Endometrium (tissue), 2 donors: Measurements from ENCODE around the gene XYLT1.

Source experiments
- FAIRE-seq: peaks from 2 replicates; lab custom pipeline; 2012; peaks lifted over from hg19 to GRCh38; lab: Jason Lieb, UNC
- donor health status: control.
- donor health status: control.

Gene XYLT1

DNA sequence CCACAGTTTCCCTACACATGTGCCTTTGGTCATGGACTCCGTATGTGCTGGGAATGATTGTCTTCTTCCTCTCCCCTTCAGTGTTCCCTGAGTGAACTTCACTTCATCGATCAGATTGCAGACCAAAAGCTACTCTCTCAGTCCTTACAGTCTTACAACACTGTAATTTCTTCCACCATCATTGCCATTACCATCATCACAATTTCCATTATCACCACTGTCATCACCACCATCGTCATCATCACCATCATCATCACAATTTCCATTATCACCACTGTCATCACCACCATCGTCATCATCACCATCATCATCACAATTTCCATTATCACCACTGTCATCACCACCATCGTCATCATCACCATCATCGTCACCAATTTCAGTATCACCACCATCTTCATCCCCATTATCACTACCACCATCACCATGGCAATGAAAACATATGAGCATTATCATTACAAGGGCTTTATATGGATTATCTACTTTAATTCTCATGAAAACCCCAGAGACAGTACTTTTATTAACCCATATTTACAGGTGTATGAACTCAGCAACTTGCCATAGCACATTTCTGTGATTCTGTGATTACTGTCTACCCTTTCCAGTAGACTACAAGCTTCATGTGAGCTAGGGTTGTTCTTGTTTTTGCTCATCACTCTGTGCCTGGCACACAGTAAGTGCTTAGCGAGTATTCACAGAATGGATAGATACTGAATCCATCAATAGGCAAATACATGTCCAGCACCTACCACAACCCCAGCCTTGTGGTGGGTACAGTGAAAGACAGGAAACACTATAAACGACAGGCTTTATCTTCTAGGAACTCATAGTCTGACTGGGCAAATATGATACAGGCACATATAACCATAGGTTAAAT lies 327.0 kb downstream of the XYLT1 start:
- FAIRE-seq, result no peak

DNA sequence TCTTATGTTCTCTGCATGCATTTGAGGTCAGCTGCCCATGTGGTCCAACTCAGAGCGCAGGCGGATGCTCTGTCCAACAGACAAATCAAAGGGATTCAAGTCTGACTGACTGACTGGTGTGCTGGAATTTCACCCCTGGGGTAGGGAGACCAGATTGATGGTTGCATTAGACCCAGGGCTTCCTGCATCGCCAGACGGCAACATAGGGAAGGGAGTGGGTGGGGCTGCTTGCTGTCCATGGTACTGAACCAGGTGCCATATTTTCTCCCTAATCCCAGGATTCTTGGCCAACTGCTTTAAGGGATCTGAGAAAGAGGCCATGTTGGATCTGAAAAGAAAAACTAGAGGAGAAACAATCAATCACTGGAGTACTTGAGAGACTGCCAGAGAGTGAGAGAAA lies 332.0 kb downstream of the XYLT1 start:
- FAIRE-seq, result no peak

DNA sequence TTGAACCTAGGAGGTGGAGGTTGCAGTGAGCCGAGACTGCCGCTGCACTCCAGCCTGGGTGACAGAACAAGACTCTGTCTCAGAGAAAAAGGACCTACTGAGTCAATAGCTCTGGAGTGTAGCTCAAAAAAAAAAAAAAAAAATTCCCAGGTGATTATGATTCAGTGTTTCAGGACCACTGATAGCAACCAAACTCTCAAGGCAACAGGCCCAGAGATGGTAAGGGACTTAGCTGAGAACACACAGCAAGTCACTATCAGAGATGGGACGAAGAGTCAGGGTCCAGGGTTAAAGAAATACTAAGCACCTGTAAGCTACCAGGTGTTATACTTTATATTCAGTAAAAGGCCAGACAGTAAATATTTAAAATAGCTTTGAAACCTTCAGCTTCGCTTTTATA lies 335.3 kb downstream of the XYLT1 start:
- no peak for FAIRE-seq

DNA sequence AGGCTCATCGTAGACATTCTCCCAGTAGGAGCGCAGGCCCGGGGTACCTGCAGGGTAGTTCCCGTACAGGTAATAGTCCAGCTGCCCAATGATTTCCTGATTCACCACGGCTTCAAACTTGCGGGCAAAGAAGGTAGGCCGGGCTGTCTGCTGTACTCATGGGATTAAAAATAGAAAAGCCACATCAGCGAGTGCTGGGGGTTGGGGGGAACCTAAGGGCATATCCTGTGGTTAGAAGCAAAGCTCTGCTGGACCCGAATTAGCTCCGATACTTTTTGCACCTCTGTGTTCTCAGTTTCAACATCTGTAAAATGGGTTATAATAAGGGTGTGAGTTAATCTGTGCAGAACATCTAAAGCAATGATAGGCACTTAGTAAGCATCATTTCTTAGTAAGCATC lies 336.2 kb downstream of the XYLT1 start:
- FAIRE-seq, result no peak

DNA sequence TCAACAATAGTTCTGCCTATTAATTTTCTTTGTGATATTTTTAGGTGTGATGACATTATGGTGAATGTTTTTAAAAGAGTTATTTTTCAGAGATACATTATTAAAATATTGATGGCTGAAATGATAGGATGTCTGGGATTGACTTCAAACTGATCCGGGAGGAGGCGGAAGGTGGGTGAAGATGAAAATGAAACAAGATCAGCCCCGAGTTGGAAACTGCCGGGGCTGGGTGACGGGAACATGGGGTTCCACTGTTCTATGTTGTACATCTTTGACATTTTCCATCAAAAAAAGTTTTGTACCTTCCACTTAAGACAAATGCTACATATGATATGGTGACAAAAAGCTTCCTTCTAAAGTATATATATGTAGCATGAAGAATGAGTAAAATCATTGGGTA lies 336.9 kb downstream of the XYLT1 start:
- FAIRE-seq, result no peak

DNA sequence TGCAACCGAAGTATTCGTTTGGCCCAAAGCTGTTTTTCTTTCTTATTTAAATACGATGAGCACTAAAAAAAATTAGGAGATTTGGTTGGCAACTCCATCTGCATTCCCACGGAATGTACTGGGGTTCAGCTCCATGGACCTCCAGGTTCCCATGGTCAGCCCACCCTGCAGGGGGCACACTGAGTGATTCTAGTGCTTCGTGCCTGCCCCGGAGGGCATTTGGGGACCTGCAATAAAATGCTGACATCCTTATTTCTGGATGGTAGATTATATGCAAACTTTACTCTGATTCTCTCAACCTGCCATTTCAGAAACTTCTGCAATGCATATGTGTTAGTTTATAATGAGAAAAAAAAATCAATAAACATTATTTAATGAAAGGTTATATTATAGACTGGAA lies 339.4 kb downstream of the XYLT1 start:
- FAIRE-seq, result no peak

DNA sequence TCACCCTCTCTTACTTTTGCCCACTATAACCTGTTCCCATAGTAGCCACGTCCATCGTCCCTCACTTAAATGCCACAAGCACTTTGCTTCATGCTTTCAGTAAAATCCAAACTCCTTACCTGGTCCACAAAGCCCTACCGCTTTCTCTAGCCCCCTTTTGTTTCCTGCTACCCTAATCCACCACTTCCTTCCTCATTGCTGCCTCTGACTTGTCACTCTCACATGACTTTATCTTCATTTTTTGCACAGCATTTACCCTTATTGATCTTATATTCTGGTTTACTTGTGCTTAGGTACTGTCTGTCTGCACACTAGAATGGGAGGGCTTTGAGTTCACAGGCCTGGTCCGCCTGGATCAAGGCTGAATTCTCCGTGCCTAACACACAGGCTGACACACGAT lies 340.0 kb downstream of the XYLT1 start:
- FAIRE-seq, result no peak

DNA sequence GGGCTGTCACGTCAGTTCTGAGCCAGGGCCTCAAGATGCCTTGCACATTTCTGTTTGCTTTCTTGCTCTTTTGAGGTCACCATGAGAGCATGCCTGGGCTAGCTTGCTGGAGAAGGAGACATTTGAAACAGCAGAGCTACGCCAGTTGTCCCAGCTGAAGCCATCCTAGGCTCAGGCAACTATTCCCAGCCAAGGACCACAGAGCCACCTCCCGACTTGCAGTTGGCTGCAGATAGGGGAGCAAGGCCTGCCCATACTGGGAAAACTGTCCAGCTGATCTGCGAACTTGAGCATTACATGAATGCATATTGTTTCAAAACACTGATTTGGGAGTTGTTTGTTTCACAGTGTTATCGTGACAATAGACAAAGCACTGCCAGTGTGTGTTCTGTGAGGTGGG lies 340.8 kb downstream of the XYLT1 start:
- no peak for FAIRE-seq

DNA sequence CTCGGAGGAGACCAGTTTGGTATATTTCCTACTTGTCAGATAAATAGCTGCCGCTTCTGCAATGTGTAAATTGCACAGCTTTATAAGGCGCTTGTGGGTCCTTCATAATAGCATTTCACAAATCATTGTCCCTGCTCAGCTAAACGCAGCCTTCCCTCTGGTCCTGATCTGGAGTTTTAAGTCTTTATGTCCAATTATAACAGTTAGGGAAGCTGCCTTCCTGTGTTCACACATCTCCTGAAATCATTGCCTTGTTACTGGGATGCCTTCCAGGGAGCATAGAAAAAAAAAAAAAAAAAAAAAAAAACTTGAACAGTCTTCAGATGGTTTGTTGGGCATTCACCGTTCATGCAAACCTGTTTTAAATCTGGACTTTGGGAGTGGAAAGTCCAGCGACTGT lies 342.0 kb downstream of the XYLT1 start:
- no peak for FAIRE-seq

DNA sequence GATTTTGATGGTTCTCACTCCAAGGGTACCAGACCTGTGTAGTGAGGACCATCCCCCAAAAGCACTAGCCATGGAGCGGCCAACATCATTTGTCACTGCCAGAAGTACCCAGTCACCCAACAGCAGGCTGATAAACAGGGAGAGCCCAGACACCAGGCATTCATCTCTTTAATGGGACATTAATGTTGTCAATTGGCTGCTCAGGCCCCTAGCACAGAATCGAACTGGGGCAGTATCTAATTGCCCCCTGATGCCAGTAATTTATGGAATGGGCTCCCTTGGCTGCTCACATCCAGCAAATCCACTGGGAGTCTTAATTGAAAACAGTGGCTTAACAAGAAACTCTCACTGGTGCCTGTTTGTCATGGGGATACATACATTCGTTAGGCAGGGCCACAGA lies 344.6 kb downstream of the XYLT1 start:
- no peak for FAIRE-seq

DNA sequence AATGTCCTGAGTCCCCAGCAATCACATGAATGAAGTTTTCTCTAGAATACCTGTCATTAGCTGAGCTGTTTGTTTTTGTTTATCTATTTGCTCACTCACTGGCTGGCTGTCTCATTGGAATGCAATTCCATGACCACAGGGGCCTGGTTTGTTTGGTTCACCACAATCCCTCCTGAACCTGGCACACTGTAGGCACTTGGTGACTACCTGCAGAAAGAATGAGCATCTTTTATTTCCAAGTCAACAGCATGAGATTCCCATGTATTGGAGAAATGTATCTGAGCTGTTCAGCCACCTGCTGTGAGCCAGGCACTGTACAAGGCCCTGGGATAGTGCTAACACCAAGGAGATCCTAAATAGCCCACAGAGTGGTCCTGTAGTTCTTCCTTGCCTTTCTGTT lies 345.1 kb downstream of the XYLT1 start:
- FAIRE-seq, result no peak

DNA sequence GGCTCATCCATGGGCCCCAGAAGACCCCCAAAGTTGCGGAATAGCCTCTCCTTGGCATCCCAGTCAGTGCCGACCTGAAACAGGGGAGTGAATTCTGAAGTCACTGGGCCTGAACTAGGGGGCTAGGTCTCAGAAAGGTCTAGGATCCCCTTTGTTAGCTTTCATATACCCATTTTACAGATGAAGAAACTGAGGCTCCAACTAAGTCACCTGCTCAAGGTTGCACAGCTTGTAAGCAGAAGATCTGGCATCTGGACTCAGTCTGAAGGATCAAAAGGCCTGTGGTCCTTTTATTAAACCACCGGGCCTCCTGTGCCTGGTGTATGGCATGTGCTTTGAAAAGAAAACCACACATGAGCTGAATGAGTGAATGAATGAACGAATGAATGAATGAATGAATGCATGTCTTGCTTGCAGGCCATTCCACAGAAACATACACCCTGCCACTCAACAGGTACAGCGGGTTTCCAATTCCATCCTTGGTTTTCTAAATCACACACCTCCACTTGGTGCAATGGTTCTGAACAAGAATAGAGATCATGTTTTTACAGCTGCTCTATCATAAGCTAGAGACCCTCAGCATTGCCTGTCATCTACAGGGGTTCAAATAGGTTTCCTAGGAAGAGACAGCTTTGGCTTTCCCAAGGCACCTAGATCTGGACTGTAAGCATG lies 352.7 kb downstream of the XYLT1 start:
- no peak for FAIRE-seq

DNA sequence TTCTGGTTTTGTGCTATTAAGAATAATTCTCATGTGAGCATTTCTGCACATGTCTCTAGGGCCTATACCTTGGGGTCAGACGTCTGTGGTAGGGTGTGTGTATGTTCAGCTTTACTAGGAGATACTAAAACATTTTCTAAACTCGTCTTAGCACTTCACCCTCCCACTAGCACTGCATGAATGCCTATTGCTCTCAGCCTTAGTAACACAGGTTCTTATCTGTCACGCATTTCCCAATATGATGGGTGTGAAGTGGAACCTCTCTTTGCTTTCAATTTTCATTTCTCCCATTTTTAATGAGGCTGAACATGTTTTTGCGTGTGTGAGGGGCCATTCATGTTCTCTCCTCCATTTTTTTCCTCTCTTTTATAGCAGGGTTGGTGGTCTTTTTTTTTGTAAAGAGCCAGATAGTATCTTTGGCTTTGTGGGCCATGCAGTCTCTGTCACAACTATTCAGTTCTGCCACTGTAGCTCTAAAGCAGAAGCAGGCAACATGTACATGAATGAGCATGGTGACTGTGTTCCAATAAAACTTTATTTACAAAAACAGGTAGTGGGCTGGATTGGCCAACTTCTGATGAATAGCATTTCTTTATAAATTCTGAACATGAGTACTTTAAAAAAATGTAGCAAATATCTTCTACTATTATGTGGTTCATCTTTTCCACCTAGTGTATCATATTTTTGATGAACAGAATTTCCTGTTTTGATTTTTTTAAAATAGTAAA lies 354.0 kb downstream of the XYLT1 start:
- no peak for FAIRE-seq

DNA sequence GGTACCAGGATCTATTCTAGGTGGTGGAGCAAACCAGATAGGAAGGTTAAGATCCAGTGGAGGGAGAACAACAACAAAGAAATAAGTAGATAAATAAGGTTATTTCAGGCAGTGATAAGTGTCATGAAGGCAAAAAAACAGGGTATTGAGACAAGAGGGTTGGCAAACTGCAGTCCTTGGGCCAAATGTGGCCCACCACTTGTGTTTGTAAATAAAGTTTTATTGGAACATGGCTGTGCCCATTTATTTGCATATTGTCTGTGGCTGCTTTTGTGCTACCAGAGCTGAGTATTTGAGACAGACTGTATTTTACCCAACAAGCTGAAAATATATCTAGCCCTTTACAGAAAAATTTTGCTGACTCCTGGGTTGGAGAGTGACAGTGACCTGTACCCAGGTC lies 361.3 kb downstream of the XYLT1 start:
- FAIRE-seq, result no peak

DNA sequence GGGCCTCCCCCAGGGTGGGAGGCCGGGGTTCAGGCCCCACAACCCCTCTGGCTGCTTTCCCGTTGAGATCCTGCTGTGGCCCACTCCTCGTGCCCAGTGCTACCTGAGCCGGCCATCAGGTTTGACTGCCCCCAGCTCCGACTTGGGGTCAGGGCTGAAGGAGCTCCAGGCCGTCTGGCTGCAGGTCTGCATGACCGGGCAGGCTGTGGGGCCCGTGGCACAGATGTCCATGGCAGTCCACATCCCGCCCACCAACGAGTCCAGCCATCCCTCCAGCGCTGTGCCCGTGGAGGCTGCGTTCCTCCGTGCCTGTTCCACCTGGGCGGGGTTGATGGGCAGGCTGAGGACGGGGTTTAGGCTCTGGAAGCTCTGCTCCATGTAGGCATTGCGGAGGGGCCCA lies 362.2 kb downstream of the XYLT1 start:
- no peak for FAIRE-seq

DNA sequence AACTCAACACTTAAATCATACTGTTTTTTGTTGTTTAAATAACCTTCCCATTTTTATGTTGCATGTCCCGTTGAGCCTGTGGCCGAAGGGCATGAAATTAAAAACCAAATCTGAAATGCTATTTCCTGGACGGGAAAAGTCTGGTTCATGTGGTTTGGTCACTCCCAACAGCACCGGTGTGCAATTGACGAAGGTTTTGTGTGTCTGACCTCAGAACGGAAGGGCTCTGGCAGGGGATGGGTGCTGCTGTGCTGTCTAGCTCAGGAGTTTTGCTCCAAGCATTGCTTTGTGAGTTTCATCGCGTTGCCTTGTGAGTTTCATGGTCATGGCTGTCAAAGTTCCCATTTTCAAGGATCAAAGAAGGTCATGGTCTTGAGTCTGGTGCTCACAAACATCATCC lies 363.3 kb downstream of the XYLT1 start:
- no peak for FAIRE-seq

DNA sequence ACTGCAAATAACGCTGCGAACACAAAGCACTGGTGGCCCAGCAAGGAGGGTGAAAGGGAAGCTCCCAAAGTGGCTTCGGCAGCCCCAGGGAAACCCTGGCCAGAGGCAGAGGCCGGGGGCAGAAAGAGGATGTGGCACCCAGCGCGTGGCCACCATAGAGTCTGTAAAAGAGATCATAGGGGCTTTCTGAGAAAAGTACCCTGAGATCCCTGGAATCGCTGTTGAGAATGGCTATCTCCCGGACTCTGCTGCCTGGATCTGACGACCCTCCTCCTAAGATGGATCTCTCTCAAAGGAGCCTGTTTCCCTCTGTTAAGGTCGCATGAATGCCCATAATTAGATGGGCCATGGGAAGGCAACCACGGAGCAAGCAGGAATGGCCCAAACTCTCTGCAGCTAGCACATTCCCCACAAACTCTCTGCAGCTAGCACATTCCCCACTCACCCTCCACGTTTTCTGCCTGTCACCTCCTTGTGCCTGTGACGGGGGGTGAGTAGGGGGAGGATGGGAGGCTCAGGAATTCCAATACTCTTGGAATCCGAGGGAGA lies 364.4 kb downstream of the XYLT1 start:
- no peak for FAIRE-seq

DNA sequence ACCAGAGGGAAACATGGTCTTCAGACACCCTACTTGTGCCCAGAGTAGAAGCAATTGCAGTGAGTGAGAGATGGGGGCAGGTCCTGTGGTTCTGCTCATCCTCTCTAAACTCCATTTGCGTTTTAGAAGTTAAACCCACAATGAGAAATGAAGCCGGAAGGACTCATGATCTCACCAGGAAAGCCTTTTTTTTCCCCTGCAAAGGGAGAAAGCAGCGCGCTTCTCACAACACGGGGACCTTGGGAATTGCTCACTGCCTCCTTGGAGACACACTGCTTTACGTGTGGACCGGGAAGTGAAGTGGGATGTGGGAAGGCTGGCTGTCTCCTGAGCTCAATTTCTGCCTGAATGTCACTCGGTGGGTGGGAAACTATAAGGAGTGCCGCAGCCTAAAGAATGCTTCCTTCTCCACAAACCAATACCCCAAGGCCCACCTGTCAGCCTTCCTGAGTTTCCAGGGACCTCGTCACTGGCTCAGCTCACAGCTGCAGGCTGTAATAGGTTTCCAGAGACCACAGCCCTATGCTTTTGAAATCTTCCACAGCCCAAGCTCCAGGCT lies 365.4 kb downstream of the XYLT1 start:
- no peak for FAIRE-seq

DNA sequence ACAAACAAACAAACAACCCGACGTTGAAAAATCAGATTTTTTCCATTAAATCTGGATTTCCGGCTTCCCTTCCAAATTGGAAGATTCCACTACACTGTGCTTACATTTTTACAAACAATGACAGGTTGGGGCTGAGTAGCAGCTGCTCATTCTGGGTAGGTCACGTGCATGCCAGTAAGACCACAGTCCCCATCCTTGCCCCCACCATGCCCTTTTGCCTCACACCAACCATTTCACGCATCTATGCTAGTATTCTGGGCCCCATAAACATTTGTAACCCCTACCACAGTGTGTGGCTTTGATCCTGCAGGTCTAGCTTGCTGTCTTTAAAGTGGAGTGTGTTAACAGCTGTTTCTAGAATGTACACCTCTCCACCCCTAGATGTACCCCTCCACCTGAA lies 366.1 kb downstream of the XYLT1 start:
- no peak for FAIRE-seq

DNA sequence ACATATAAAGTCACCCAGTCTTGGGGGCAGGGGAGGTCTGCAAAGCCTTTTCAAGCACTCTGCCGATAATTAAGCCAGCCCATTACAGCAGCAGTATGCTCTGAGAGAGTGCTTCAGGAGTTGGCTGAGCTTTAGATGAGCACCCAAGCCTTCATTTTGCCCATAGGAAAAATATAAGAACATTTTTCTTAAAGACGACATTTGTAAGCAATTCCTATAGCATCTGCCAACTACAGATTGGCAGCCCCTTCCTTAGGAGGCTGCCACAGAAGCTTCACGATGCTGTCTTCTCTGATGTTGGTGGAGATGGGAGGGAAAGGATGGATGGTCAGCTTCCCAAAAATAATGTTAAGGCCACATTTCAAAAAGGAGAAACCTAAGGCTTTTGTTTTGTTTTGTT lies 367.5 kb downstream of the XYLT1 start:
- no peak for FAIRE-seq

DNA sequence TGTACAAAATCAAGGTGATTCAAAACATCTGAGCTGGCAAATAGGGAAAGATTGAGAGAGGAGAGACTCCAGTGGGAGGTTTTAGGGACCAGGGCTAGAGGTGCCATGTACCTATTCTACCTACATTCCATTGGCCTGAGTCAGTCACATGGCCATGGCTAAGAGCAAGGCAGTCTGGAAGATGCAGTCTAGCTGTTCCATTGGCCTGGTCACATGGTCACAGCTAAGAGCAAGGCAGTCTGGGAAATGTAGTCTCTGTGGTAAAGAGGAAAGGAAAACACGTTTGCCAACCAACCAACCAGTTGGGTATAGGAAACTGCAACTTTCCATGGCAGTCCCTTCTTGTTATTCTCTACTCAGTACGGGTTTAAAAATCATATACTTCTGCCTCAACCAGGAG lies 369.1 kb downstream of the XYLT1 start:
- no peak for FAIRE-seq

DNA sequence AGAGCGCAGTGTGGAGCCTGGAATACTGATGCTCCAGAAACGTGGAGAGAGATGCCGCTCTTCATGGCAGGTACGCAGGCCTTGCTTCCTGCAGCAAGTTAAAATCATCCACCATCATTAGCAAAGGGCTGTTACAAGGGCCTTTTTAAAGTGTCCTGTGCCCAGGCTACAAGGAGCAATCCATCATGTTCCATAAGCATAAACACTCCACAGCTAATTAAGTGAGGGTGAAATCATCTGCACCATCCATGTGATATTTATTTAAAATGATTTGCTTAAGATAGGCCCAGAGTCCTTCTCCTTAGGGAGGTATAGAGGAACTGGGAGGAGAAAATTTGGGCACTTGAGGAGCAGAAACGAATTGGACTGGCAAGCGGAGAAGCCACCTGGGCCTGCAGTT lies 372.1 kb downstream of the XYLT1 start:
- FAIRE-seq, result no peak

DNA sequence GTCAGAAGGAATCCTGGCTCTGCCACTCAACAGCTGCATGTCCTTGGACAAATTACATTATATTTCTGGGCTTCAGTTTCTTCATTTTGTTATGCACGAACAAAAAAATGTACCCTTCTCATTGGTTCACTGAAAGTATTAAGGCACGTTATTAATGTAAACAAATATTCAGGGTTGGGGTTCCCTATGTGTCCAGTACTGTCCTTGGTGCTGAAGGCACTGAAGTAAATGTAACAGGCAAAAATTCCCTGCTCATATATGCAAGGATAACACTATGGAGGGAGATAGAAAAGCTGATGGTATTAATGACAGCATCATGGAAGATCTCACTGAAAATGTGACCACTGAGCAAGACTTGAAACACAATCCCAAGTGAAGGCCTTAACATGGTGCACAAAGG lies 386.6 kb downstream of the XYLT1 start:
- FAIRE-seq, result no peak
